Measurements from ENCODE around the gene FAM3A.

DNA sequence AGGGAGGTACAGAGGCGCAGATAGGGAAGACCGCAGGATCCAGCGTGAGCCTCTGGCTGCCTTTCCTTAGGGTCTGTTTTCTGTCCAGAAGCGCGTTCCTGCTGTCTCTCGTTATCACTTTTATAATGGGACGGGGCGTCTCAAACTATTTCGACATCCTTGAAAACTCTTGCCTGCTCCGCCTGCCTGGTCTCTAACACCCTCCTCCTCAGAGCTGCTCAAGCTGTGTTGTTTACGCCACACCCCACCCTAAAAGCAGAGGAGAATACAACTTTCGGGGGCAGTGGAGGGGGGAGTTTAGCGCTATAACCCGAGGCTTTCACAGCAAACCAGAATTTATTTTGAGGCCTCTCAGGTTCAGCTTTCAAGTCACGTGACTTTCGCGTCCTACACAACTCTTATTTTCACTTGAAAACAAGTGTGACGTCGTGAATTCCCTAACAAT, 646 bp upstream of the FAM3A start:
- TF ChIP-seq, protein P1, sequence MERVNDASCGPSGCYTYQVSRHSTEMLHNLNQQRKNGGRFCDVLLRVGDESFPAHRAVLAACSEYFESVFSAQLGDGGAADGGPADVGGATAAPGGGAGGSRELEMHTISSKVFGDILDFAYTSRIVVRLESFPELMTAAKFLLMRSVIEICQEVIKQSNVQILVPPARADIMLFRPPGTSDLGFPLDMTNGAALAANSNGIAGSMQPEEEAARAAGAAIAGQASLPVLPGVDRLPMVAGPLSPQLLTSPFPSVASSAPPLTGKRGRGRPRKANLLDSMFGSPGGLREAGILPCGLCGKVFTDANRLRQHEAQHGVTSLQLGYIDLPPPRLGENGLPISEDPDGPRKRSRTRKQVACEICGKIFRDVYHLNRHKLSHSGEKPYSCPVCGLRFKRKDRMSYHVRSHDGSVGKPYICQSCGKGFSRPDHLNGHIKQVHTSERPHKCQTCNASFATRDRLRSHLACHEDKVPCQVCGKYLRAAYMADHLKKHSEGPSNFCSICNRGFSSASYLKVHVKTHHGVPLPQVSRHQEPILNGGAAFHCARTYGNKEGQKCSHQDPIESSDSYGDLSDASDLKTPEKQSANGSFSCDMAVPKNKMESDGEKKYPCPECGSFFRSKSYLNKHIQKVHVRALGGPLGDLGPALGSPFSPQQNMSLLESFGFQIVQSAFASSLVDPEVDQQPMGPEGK (tag by site-specific recombination; IDR thresholded peaks at IDR 0.05): no peak
- TF ChIP-seq, protein P2, sequence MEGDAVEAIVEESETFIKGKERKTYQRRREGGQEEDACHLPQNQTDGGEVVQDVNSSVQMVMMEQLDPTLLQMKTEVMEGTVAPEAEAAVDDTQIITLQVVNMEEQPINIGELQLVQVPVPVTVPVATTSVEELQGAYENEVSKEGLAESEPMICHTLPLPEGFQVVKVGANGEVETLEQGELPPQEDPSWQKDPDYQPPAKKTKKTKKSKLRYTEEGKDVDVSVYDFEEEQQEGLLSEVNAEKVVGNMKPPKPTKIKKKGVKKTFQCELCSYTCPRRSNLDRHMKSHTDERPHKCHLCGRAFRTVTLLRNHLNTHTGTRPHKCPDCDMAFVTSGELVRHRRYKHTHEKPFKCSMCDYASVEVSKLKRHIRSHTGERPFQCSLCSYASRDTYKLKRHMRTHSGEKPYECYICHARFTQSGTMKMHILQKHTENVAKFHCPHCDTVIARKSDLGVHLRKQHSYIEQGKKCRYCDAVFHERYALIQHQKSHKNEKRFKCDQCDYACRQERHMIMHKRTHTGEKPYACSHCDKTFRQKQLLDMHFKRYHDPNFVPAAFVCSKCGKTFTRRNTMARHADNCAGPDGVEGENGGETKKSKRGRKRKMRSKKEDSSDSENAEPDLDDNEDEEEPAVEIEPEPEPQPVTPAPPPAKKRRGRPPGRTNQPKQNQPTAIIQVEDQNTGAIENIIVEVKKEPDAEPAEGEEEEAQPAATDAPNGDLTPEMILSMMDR (tag by site-specific recombination; IDR thresholded peaks at IDR 0.05): no peak
- TF ChIP-seq ZNF654 (tag by site-specific recombination; IDR thresholded peaks at IDR 0.05; ENCODE audit: low read depth) (no peak), ZNF621 (tag by site-specific recombination; IDR thresholded peaks at IDR 0.05) (no peak)

Data from HEK293 (cell line).